ENCODE data around the gene LRRN4CL. TPM values are rescaled to one million over a fixed set of nuclear protein-coding genes. Genes with fewer than 3 reads are reported as not detected.
A peak's percentile ranks its signal among the peaks of the same experiment; 100 is the strongest.

Gene LRRN4CL
- total and polyA plus RNA-seq, 9 of the 15 experiments (the other 6 are each of a cell fraction or from before 2014, with no cell fraction given) = 0.03 to 0.11 (median 0.05) TPM; not detected in 4

DNA sequence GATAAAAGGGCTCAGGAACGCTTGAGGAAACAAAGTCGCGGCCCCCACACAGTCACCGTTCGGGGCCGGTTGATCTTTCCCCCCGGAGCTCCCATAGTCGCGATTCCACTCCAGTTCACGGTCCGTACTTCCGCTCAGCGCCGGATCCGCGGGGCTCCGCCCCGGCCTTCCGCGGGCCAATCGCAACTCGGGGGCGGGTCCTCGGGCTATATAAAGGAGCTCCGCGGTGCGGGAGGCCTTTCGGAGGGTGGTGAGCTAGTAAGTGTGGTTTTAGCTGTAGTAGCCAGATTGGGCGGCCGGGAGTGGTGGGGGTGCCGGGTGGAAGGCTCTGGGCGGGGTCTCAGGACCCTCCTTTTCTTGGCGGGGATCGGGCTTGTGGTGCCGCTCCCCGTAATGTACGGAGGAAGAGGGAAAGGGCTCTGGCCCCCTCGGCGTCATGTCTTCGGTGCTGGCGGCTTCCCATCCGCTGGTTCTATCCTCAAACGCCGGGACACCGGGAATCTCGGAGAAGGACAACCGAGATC lies 24.2 kb downstream of the LRRN4CL start, which contains the start of the genes C11orf98 and CSKMT (continued):
- TF ChIP-seq, protein P1, sequence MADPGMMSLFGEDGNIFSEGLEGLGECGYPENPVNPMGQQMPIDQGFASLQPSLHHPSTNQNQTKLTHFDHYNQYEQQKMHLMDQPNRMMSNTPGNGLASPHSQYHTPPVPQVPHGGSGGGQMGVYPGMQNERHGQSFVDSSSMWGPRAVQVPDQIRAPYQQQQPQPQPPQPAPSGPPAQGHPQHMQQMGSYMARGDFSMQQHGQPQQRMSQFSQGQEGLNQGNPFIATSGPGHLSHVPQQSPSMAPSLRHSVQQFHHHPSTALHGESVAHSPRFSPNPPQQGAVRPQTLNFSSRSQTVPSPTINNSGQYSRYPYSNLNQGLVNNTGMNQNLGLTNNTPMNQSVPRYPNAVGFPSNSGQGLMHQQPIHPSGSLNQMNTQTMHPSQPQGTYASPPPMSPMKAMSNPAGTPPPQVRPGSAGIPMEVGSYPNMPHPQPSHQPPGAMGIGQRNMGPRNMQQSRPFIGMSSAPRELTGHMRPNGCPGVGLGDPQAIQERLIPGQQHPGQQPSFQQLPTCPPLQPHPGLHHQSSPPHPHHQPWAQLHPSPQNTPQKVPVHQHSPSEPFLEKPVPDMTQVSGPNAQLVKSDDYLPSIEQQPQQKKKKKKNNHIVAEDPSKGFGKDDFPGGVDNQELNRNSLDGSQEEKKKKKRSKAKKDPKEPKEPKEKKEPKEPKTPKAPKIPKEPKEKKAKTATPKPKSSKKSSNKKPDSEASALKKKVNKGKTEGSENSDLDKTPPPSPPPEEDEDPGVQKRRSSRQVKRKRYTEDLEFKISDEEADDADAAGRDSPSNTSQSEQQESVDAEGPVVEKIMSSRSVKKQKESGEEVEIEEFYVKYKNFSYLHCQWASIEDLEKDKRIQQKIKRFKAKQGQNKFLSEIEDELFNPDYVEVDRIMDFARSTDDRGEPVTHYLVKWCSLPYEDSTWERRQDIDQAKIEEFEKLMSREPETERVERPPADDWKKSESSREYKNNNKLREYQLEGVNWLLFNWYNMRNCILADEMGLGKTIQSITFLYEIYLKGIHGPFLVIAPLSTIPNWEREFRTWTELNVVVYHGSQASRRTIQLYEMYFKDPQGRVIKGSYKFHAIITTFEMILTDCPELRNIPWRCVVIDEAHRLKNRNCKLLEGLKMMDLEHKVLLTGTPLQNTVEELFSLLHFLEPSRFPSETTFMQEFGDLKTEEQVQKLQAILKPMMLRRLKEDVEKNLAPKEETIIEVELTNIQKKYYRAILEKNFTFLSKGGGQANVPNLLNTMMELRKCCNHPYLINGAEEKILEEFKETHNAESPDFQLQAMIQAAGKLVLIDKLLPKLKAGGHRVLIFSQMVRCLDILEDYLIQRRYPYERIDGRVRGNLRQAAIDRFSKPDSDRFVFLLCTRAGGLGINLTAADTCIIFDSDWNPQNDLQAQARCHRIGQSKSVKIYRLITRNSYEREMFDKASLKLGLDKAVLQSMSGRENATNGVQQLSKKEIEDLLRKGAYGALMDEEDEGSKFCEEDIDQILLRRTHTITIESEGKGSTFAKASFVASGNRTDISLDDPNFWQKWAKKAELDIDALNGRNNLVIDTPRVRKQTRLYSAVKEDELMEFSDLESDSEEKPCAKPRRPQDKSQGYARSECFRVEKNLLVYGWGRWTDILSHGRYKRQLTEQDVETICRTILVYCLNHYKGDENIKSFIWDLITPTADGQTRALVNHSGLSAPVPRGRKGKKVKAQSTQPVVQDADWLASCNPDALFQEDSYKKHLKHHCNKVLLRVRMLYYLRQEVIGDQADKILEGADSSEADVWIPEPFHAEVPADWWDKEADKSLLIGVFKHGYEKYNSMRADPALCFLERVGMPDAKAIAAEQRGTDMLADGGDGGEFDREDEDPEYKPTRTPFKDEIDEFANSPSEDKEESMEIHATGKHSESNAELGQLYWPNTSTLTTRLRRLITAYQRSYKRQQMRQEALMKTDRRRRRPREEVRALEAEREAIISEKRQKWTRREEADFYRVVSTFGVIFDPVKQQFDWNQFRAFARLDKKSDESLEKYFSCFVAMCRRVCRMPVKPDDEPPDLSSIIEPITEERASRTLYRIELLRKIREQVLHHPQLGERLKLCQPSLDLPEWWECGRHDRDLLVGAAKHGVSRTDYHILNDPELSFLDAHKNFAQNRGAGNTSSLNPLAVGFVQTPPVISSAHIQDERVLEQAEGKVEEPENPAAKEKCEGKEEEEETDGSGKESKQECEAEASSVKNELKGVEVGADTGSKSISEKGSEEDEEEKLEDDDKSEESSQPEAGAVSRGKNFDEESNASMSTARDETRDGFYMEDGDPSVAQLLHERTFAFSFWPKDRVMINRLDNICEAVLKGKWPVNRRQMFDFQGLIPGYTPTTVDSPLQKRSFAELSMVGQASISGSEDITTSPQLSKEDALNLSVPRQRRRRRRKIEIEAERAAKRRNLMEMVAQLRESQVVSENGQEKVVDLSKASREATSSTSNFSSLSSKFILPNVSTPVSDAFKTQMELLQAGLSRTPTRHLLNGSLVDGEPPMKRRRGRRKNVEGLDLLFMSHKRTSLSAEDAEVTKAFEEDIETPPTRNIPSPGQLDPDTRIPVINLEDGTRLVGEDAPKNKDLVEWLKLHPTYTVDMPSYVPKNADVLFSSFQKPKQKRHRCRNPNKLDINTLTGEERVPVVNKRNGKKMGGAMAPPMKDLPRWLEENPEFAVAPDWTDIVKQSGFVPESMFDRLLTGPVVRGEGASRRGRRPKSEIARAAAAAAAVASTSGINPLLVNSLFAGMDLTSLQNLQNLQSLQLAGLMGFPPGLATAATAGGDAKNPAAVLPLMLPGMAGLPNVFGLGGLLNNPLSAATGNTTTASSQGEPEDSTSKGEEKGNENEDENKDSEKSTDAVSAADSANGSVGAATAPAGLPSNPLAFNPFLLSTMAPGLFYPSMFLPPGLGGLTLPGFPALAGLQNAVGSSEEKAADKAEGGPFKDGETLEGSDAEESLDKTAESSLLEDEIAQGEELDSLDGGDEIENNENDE (IDR thresholded peaks at IDR 0.05; ENCODE audit: low read depth, low read length) = no peak
- TF ChIP-seq NR2C2 (CRISPR knock-in tag; IDR thresholded peaks at IDR 0.05) (no peak), NR2C2 (tag; IDR thresholded peaks at IDR 0.05) (peak; percentile 53; the same call in 1 of the 2 replicates), SMAD2 (IDR thresholded peaks at IDR 0.05; ENCODE audit: low read depth, low read length) (no peak), SIN3A (IDR thresholded peaks at IDR 0.05; ENCODE audit: borderline replicate concordance in 2 of 2, control insufficient read depth in 1 of 2, low read depth in 2 of 2, low read length in 2 of 2) (peak in 1 of 2 experiments; percentile 86; a peak in 2 of 4 replicates), ZNF316 (IDR thresholded peaks at IDR 0.05) (no peak), ZZZ3 (IDR thresholded peaks at IDR 0.05) (no peak), NR3C1 (CRISPR knock-in tag; IDR thresholded peaks at IDR 0.05) (no peak), CUX1 (CRISPR knock-in tag; IDR thresholded peaks at IDR 0.05) (no peak), BCOR (IDR thresholded peaks at IDR 0.05) (peak; percentile 14; the same call in 1 of the 2 replicates)
- TF ChIP-seq, protein P2, sequence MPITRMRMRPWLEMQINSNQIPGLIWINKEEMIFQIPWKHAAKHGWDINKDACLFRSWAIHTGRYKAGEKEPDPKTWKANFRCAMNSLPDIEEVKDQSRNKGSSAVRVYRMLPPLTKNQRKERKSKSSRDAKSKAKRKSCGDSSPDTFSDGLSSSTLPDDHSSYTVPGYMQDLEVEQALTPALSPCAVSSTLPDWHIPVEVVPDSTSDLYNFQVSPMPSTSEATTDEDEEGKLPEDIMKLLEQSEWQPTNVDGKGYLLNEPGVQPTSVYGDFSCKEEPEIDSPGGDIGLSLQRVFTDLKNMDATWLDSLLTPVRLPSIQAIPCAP (CRISPR knock-in tag; IDR thresholded peaks at IDR 0.05; ENCODE audit: borderline replicate concordance) = no peak

All from K562 (cell line).